GM12878 (cell line): ENCODE measurements around the gene DEUP1. TPM values are rescaled to one million over a fixed set of nuclear protein-coding genes. Genes with fewer than 3 reads are reported as not detected.

Experiments used
- ATAC-seq: fragments of 200-7000 bp; cut with Tn5 transposase; 3 replicates; pipeline ENCODE4 v1.9.1; 2020; ENCODE audit warnings: mild to moderate bottlenecking, moderate library complexity
- BruUV-seq: library from RNA; stranded (reverse); fragments of 400-500 nt; replicated peaks from 2 replicates; lab custom pipeline; 2021; lab: Mats Ljungman, UMichigan
- CTCF ChIA-PET: fragments of 300-600 bp; sonication (Branson Sonifier 250); formaldehyde crosslinking; extraction: SDS; loops from one replicate; lab custom pipeline; 2021; ENCODE audit warnings: inconsistent platforms; lab: Yijun Ruan, JAX
- POLR2A ChIA-PET: fragments of 350-600 bp; formaldehyde crosslinking; extraction: SDS; loops from one replicate; lab custom pipeline; 2021; ENCODE audit warnings: inconsistent platforms; lab: Charles Lee
- RAD21 ChIA-PET: fragments of 300-600 bp; sonication (Branson Sonifier 250); formaldehyde crosslinking; loops from one replicate; lab custom pipeline; 2023; ENCODE audit warnings: antibody characterized with exemption; ENCODE audit not compliant: unreplicated experiment; lab: Charles Lee
- SMC1A ChIA-PET: fragments of 300-600 bp; sonication (Branson Sonifier 250); formaldehyde crosslinking; loops from one replicate; lab custom pipeline; 2023; ENCODE audit not compliant: unreplicated experiment, uncharacterized antibody; lab: Charles Lee
- DNase-seq: peaks from one replicate; pipeline ENCODE4 v3.0.0-alpha.2; 2011; ENCODE audit warnings: low read depth, low spot score
- FAIRE-seq: peaks from 3 replicates; lab custom pipeline; 2011; peaks lifted over from hg19 to GRCh38; lab: Jason Lieb, UNC
- H2AFZ ChIP-seq: 2 replicates; pipeline ENCODE4 v1.6.0; 2011; ENCODE audit warnings: low read depth, low read length, control low read depth; ENCODE audit not compliant: control insufficient read depth
- H3K27ac ChIP-seq: 2 replicates; pipeline ENCODE4 v1.5.1; 2011; ENCODE audit warnings: control low read depth; ENCODE audit not compliant: control insufficient read depth, insufficient read depth
- H3K27me3 ChIP-seq, 2 experiments: replicated peaks in 1 of 2; 2 replicates each; pipeline versions ENCODE4 v1.6.0 to v1.6.1; 2011; ENCODE audit warnings: low read length in 1 of 2; ENCODE audit not compliant: control insufficient read depth in 2 of 2, insufficient read depth in 2 of 2
- H3K36me3 ChIP-seq, 2 experiments: 2 replicates each; pipeline ENCODE4 v1.5.1; 2011; ENCODE audit warnings: low read length in 1 of 2; ENCODE audit not compliant: control insufficient read depth in 2 of 2, insufficient read depth in 2 of 2
- H3K4me1 ChIP-seq: 2 replicates; pipeline ENCODE4 v1.6.1; 2011; ENCODE audit warnings: mild to moderate bottlenecking, low read length, moderate library complexity, mixed read lengths; ENCODE audit not compliant: control insufficient read depth, insufficient read depth
- H3K4me2 ChIP-seq: 2 replicates; pipeline ENCODE4 v1.6.0; 2011; ENCODE audit warnings: control low read depth; ENCODE audit not compliant: control insufficient read depth, insufficient read depth
- H3K4me3 ChIP-seq: fragments of 200-600 bp; sonication (generic); 2 replicates; pipeline ENCODE4 v1.5.1; 2016
- H3K79me2 ChIP-seq: 2 replicates; pipeline ENCODE4 v1.6.0; 2011; ENCODE audit warnings: low read length; ENCODE audit not compliant: control insufficient read depth, insufficient read depth
- H3K9ac ChIP-seq: 2 replicates; pipeline ENCODE4 v1.8.0; 2011; ENCODE audit warnings: low read length, control low read depth, mixed read lengths; ENCODE audit not compliant: control insufficient read depth, insufficient read depth
- H3K9me3 ChIP-seq: replicated peaks from 3 replicates; pipeline ENCODE4 v1.5.1; 2011; ENCODE audit warnings: mild to moderate bottlenecking, low read length; ENCODE audit not compliant: control insufficient read depth, insufficient read depth
- H4K20me1 ChIP-seq: 2 replicates; pipeline ENCODE4 v1.6.0; 2011; ENCODE audit not compliant: control insufficient read depth, insufficient read depth
- CHD1 ChIP-seq: IDR thresholded peaks from 2 replicates; pipeline ENCODE4 v1.6.1; 2012; ENCODE audit warnings: low read depth, low read length, improper control_type of control experiment
- CTCF ChIP-seq, 3 experiments: IDR thresholded peaks in 2 of 3; conservative IDR thresholded peaks in 1 of 3; 2 replicates each; pipeline ENCODE4 v1.5.1; 2011; ENCODE audit warnings: low read depth in 3 of 3, low read length in 3 of 3, mild to moderate bottlenecking in 3 of 3, control low read depth in 2 of 3, moderate library complexity in 2 of 3, inconsistent platforms in 1 of 3, mixed read lengths in 1 of 3; ENCODE audit not compliant: control insufficient read depth in 2 of 3, insufficient read depth in 1 of 3; ENCODE audit errors: extremely low read depth in 1 of 3
- NR2C1 ChIP-seq: fragments of 450-650 bp; IDR thresholded peaks from 2 replicates; pipeline ENCODE4 v1.6.1; 2017; ENCODE audit warnings: antibody characterized with exemption, mild to moderate bottlenecking, moderate library complexity
- NR2C2 ChIP-seq: IDR thresholded peaks from 2 replicates; pipeline ENCODE4 v1.6.1; 2011; ENCODE audit warnings: borderline replicate concordance, low read depth; ENCODE audit not compliant: control insufficient read depth, insufficient read length
- NRF1 ChIP-seq: conservative IDR thresholded peaks from 2 replicates; pipeline ENCODE4 v1.6.1; 2011; ENCODE audit warnings: mild to moderate bottlenecking, low read depth, low read length, improper control_type of control experiment
- PRDM15 ChIP-seq: fragments of 450-650 bp; formaldehyde crosslinking; IDR thresholded peaks from 2 replicates; pipeline ENCODE4 v1.4.0; 2020; ENCODE audit warnings: mild to moderate bottlenecking, moderate library complexity
- RAD51 ChIP-seq: fragments of 450-650 bp; IDR thresholded peaks from 2 replicates; pipeline ENCODE4 v1.6.1; 2016; ENCODE audit warnings: moderate library complexity, mild to moderate bottlenecking, inconsistent platforms
- RBBP5 ChIP-seq: fragments of 200-600 bp; sonication (generic); conservative IDR thresholded peaks from 2 replicates; pipeline ENCODE4 v1.6.1; 2016
- WGBS: methylation state at CpG from one replicate; pipeline ENCODE4 v1.1.6; 2016; ENCODE audit warnings: low lambda C conversion rate; ENCODE audit not compliant: insufficient replicate concordance, insufficient coverage; ENCODE audit errors: missing lambda C conversion rate; 5-methylcytosine and 5-hydroxymethylcytosine counted together
- in situ Hi-C: fragments of 300-500 bp; cut with MboI; formaldehyde crosslinking; loops from 9 replicates; pipeline ENCODE4 v1.14.3; 2018; ENCODE audit warnings: mixed read lengths
- intact Hi-C: fragments of 100-400 bp; cut with micrococcal nuclease; formaldehyde crosslinking; loops from one replicate; pipeline ENCODE4 v1.14.2; 2022; ENCODE audit not compliant: unreplicated experiment
- polyA plus RNA-seq, 11 experiments: library from polyadenylated mRNA; depleted of rRNA in 4 of 11; unstranded in 6 of 11; stranded (reverse) in 5 of 11; fragments of >200 nt; fragmentation: Nextera tagmentation in 4 of 11; fragmentation: Illumina TruSeq in 1 of 11; extraction: Ambion mirVana in 4 of 11; extraction: Trizol in 1 of 11; gene quantifications; 1 replicate in 1 of 11; 2 replicates in 10 of 11; pipeline versions ENCODE4 v1.2.1 to v1.2.3, GENCODE V29; 2011 to 2016; ENCODE audit warnings: inconsistent platforms in 2 of 11, missing spikeins in 2 of 11, low read depth in 1 of 11
- total RNA-seq, 4 experiments: library from RNA; depleted of rRNA in 3 of 4; stranded (reverse); fragments of >200 nt in 3 of 4; fragmentation: Illumina TruSeq in 1 of 4; extraction: Trizol in 1 of 4; gene quantifications; 2 replicates each; pipeline versions ENCODE4 v1.2.1 to v1.2.3, GENCODE V29; 2013 to 2021
- TF ChIP-seq, protein P1 (sequence below): fragments of 450-650 bp; IDR thresholded peaks from 2 replicates; pipeline ENCODE4 v1.6.1; 2017; ENCODE audit warnings: antibody characterized with exemption, mild to moderate bottlenecking, moderate library complexity
- TF ChIP-seq, protein P2 (sequence below): fragments of 450-650 bp; formaldehyde crosslinking; IDR thresholded peaks from 2 replicates; pipeline ENCODE4 v1.5.0; 2022; ENCODE audit warnings: mild to moderate bottlenecking, missing genetic modification characterization

DEUP1 gene
- total and polyA plus RNA-seq, 10 of the 15 experiments (the other 5 are each of a cell fraction or from before 2014, with no cell fraction given), result 0.12 TPM; not detected in 9

- intact Hi-C loops (no loop called here), in situ Hi-C loops (no loop called here)
- ChIA-PET RAD21 (no interaction called here), POLR2A (no interaction called here), SMC1A (interaction anchor here (1.1 to 1.3 kb wide), 2 partner anchors 10 to 11 kb away, joined by 3 to 4 read pairs; no protein-coding TSS in a partner anchor), CTCF (interaction anchor here (0.8 kb wide), 1 partner anchor 8 kb away, joined by 3 read pairs; no protein-coding TSS in a partner anchor)
- Histone ChIP-seq H3K79me2 (no peaks in the 10 kb centered on the region), H3K9me3 (no peaks in the 10 kb centered on the region), H3K27ac (no peak overlapping the region), H3K4me1 (no peaks in the 10 kb centered on the region), H4K20me1 (no peaks in the 10 kb centered on the region), H3K36me3 (peaks cover 0 to 8% of the 10 kb centered on the region in 2 experiments; a peak in 2 of 4 replicates), H3K9ac (no peak overlapping the region), H3K27me3 (no peaks in the 10 kb centered on the region), H3K4me3 (no peak overlapping the region), H3K4me2 (no peak overlapping the region), H2AFZ (no peak overlapping the region)
- ATAC-seq, result no peak
- BruUV-seq, result TSS peak; percentile 78
- DNase-seq, result no peak
- WGBS, result 91% methylated on average over 13 of the region's 19 CpGs
- FAIRE-seq, result no peak
- TF ChIP-seq NRF1 (no peak), CHD1 (no peak), RAD51 (no peak), PRDM15 (CRISPR knock-in tag) (no peak), NR2C1 (no peak), CTCF (IDR thresholded peaks at IDR 0.05 in 2 of 3, conservative IDR thresholded peaks at IDR 0.05 in 1 of 3; ENCODE audit: control insufficient read depth in 2 of 3, extremely low read depth in 1 of 3, insufficient read depth in 1 of 3, low read depth in 3 of 3, low read length in 3 of 3) (no peak), RBBP5 (no peak), NR2C2 (no peak)
- TF ChIP-seq, protein P1, sequence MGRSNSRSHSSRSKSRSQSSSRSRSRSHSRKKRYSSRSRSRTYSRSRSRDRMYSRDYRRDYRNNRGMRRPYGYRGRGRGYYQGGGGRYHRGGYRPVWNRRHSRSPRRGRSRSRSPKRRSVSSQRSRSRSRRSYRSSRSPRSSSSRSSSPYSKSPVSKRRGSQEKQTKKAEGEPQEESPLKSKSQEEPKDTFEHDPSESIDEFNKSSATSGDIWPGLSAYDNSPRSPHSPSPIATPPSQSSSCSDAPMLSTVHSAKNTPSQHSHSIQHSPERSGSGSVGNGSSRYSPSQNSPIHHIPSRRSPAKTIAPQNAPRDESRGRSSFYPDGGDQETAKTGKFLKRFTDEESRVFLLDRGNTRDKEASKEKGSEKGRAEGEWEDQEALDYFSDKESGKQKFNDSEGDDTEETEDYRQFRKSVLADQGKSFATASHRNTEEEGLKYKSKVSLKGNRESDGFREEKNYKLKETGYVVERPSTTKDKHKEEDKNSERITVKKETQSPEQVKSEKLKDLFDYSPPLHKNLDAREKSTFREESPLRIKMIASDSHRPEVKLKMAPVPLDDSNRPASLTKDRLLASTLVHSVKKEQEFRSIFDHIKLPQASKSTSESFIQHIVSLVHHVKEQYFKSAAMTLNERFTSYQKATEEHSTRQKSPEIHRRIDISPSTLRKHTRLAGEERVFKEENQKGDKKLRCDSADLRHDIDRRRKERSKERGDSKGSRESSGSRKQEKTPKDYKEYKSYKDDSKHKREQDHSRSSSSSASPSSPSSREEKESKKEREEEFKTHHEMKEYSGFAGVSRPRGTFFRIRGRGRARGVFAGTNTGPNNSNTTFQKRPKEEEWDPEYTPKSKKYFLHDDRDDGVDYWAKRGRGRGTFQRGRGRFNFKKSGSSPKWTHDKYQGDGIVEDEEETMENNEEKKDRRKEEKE, result no peak
- TF ChIP-seq, protein P2, sequence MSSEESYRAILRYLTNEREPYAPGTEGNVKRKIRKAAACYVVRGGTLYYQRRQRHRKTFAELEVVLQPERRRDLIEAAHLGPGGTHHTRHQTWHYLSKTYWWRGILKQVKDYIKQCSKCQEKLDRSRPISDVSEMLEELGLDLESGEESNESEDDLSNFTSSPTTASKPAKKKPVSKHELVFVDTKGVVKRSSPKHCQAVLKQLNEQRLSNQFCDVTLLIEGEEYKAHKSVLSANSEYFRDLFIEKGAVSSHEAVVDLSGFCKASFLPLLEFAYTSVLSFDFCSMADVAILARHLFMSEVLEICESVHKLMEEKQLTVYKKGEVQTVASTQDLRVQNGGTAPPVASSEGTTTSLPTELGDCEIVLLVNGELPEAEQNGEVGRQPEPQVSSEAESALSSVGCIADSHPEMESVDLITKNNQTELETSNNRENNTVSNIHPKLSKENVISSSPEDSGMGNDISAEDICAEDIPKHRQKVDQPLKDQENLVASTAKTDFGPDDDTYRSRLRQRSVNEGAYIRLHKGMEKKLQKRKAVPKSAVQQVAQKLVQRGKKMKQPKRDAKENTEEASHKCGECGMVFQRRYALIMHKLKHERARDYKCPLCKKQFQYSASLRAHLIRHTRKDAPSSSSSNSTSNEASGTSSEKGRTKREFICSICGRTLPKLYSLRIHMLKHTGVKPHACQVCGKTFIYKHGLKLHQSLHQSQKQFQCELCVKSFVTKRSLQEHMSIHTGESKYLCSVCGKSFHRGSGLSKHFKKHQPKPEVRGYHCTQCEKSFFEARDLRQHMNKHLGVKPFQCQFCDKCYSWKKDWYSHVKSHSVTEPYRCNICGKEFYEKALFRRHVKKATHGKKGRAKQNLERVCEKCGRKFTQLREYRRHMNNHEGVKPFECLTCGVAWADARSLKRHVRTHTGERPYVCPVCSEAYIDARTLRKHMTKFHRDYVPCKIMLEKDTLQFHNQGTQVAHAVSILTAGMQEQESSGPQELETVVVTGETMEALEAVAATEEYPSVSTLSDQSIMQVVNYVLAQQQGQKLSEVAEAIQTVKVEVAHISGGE (CRISPR knock-in tag), result no peak
Measured at GRCh38 chr11:93478841-93479240, 148.3 kb downstream of the DEUP1 start.
